Astrocyte (in vitro differentiated cells and primary cell): ENCODE measurements around the gene CIDEA. TPM values are rescaled to one million over a fixed set of nuclear protein-coding genes. Genes with fewer than 3 reads are reported as not detected.
A peak's percentile ranks its signal among the peaks of the same experiment; 100 is the strongest.

Source experiments
- DNase-seq: peaks from one replicate; pipeline ENCODE4 v3.0.0-alpha.2; 2010; ENCODE audit warnings: low read depth
- FAIRE-seq: peaks from 2 replicates; lab custom pipeline; 2011; peaks lifted over from hg19 to GRCh38; lab: Jason Lieb, UNC
- H2AFZ ChIP-seq: 2 replicates; pipeline ENCODE4 v1.6.0; 2012; ENCODE audit warnings: low read depth, low read length, inconsistent platforms
- H3K27ac ChIP-seq: 2 replicates; pipeline ENCODE4 v1.5.1; 2011; ENCODE audit warnings: low read depth, low read length, inconsistent platforms
- H3K27me3 ChIP-seq: 2 replicates; pipeline ENCODE4 v1.6.0; 2011; ENCODE audit warnings: low read length, inconsistent platforms; ENCODE audit not compliant: insufficient read depth
- H3K36me3 ChIP-seq: 2 replicates; pipeline ENCODE4 v1.5.1; 2011; ENCODE audit warnings: low read length, inconsistent platforms; ENCODE audit not compliant: insufficient read depth
- H3K4me1 ChIP-seq: 2 replicates; pipeline ENCODE4 v1.5.1; 2011; ENCODE audit warnings: low read length, inconsistent platforms; ENCODE audit not compliant: insufficient read depth
- H3K4me2 ChIP-seq: 2 replicates; pipeline ENCODE4 v1.6.0; 2012; ENCODE audit warnings: low read length, inconsistent platforms
- H3K4me3 ChIP-seq: 2 replicates; pipeline ENCODE4 v1.5.1; 2011; ENCODE audit warnings: low read depth, mild to moderate bottlenecking, low read length, inconsistent platforms; ENCODE audit not compliant: insufficient read depth
- H3K79me2 ChIP-seq: 2 replicates; pipeline ENCODE4 v1.6.0; 2012; ENCODE audit warnings: mild to moderate bottlenecking, low read length, inconsistent platforms; ENCODE audit not compliant: insufficient read depth
- H3K9ac ChIP-seq: 2 replicates; pipeline ENCODE4 v1.6.0; 2012; ENCODE audit warnings: mild to moderate bottlenecking, low read length, inconsistent platforms
- H3K9me3 ChIP-seq: 2 replicates; pipeline ENCODE4 v1.5.1; 2012; ENCODE audit warnings: low read depth, mild to moderate bottlenecking, low read length, inconsistent platforms; ENCODE audit not compliant: insufficient read depth
- H4K20me1 ChIP-seq: 2 replicates; pipeline ENCODE4 v1.6.0; 2012; ENCODE audit warnings: low read length, inconsistent platforms; ENCODE audit not compliant: insufficient read depth
- H3K27ac Mint-ChIP-seq: one replicate; pipeline ENCODE4 v1.8.0; 2021; ENCODE audit warnings: mild to moderate bottlenecking, mixed read lengths; ENCODE audit not compliant: unreplicated experiment
- H3K27me3 Mint-ChIP-seq: one replicate; pipeline ENCODE4 v1.8.0; 2021; ENCODE audit warnings: low read depth, mixed read lengths; ENCODE audit not compliant: unreplicated experiment
- H3K36me3 Mint-ChIP-seq: one replicate; pipeline ENCODE4 v1.8.0; 2021; ENCODE audit warnings: low read depth, mixed read lengths; ENCODE audit not compliant: unreplicated experiment
- H3K4me1 Mint-ChIP-seq: one replicate; pipeline ENCODE4 v1.8.0; 2021; ENCODE audit warnings: low read depth, mixed read lengths; ENCODE audit not compliant: unreplicated experiment
- H3K4me3 Mint-ChIP-seq: one replicate; pipeline ENCODE4 v1.8.0; 2021; ENCODE audit warnings: mild to moderate bottlenecking, moderate library complexity, mixed read lengths; ENCODE audit not compliant: unreplicated experiment
- H3K9me3 Mint-ChIP-seq: one replicate; pipeline ENCODE4 v1.8.0; 2021; ENCODE audit warnings: mild to moderate bottlenecking, mixed read lengths; ENCODE audit not compliant: unreplicated experiment
- EZH2 ChIP-seq: IDR thresholded peaks from 2 replicates; pipeline ENCODE4 v1.6.1; 2012; ENCODE audit warnings: mild to moderate bottlenecking, low read length, inconsistent platforms; ENCODE audit not compliant: insufficient read depth
- total RNA-seq: library from RNA; stranded (reverse); gene quantifications from 2 replicates; pipeline ENCODE4 v1.2.1, GENCODE V29; 2021
- TF ChIP-seq, protein P1 (sequence below): IDR thresholded peaks from 2 replicates; pipeline ENCODE4 v1.5.1; 2011; ENCODE audit warnings: low read depth, mild to moderate bottlenecking, inconsistent platforms, low read length, moderate library complexity; ENCODE audit not compliant: insufficient read depth

Gene CIDEA
- total RNA-seq, 1 donor from 2014 or later = 0.43 TPM

DNA sequence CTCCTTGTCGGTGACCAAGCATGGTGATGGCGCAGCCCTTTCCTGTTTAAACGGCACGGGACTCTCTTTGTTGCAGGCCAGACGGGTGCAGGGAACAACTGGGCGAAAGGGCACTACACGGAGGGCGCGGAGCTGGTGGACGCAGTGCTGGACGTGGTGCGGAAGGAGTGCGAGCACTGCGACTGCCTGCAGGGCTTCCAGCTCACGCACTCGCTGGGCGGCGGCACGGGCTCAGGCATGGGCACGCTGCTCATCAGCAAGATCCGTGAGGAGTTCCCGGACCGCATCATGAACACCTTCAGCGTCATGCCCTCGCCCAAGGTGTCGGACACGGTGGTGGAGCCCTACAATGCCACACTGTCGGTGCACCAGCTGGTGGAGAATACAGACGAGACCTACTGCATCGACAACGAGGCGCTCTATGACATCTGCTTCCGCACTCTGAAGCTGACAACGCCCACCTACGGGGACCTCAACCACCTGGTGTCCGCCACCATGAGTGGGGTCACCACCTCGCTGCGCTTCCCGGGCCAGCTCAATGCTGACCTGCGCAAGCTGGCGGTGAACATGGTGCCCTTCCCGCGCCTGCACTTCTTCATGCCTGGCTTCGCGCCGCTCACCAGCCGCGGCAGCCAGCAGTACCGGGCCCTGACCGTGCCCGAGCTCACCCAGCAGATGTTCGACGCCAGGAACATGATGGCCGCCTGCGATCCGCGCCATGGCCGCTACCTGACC, 71.0 kb downstream of the CIDEA start:
- H3K4me1 Mint-ChIP-seq = peaks cover 26% of the 10 kb centered on the region
- TF ChIP-seq EZH2 = no peak
- TF ChIP-seq, protein P1, sequence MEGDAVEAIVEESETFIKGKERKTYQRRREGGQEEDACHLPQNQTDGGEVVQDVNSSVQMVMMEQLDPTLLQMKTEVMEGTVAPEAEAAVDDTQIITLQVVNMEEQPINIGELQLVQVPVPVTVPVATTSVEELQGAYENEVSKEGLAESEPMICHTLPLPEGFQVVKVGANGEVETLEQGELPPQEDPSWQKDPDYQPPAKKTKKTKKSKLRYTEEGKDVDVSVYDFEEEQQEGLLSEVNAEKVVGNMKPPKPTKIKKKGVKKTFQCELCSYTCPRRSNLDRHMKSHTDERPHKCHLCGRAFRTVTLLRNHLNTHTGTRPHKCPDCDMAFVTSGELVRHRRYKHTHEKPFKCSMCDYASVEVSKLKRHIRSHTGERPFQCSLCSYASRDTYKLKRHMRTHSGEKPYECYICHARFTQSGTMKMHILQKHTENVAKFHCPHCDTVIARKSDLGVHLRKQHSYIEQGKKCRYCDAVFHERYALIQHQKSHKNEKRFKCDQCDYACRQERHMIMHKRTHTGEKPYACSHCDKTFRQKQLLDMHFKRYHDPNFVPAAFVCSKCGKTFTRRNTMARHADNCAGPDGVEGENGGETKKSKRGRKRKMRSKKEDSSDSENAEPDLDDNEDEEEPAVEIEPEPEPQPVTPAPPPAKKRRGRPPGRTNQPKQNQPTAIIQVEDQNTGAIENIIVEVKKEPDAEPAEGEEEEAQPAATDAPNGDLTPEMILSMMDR = no peak
- no peaks in the 10 kb centered on the region for H3K27me3 Mint-ChIP-seq
- Histone ChIP-seq H3K79me2 (peaks cover 60% of the 10 kb centered on the region), H4K20me1 (peaks cover 91% of the 10 kb centered on the region), H3K27me3 (no peaks in the 10 kb centered on the region), H3K36me3 (peaks cover 41% of the 10 kb centered on the region), H3K27ac (no peak overlapping the region), H3K4me1 (peaks cover 3% of the 10 kb centered on the region), H3K9ac (no peak overlapping the region), H3K4me3 (no peak overlapping the region), H3K4me2 (no peak overlapping the region), H2AFZ (no peak overlapping the region), H3K9me3 (no peaks in the 10 kb centered on the region)
- H3K4me3 Mint-ChIP-seq = no peak overlapping the region
- DNase-seq = no peak
- H3K36me3 Mint-ChIP-seq = peaks cover 20% of the 10 kb centered on the region
- FAIRE-seq = no peak
- no peaks in the 10 kb centered on the region for H3K9me3 Mint-ChIP-seq
- peak overlapping the region; percentile 66 for H3K27ac Mint-ChIP-seq

- Histone ChIP-seq H3K9me3 (no peaks in the 10 kb centered on the region), H4K20me1 (peaks cover 88% of the 10 kb centered on the region), H3K27ac (no peak overlapping the region), H3K27me3 (no peaks in the 10 kb centered on the region), H3K36me3 (peaks cover 36% of the 10 kb centered on the region), H3K79me2 (peaks cover 54% of the 10 kb centered on the region), H3K4me3 (no peak overlapping the region), H3K9ac (no peak overlapping the region), H2AFZ (no peak overlapping the region), H3K4me2 (no peak overlapping the region), H3K4me1 (peaks cover 3% of the 10 kb centered on the region)
- Mint-ChIP-seq H3K4me3 (no peak overlapping the region), H3K27ac (peak overlapping the region; percentile 16), H3K4me1 (peaks cover 21% of the 10 kb centered on the region), H3K9me3 (no peaks in the 10 kb centered on the region), H3K36me3 (peaks cover 19% of the 10 kb centered on the region), H3K27me3 (no peaks in the 10 kb centered on the region)
- FAIRE-seq (no peak), DNase-seq (no peak)
- no peak for TF ChIP-seq EZH2
- TF ChIP-seq, protein P1 = no peak
These were observed 71.6 kb downstream of the CIDEA start for GRCh38 chr18:12325726-12326245.
